T-cell (primary cell): ENCODE measurements around the gene GALNTL6. TPM values are rescaled to one million over a fixed set of nuclear protein-coding genes. Genes with fewer than 3 reads are reported as not detected.

Experiments used
- ATAC-seq, 4 experiments: fragments of 200-7000 bp in 3 of 4; fragments of 150-1000 bp in 1 of 4; cut with Tn5 transposase; replicated peaks in 1 of 4; 1 replicate in 3 of 4; 2 replicates in 1 of 4; pipeline ENCODE4 v1.10.0; 2021; ENCODE audit warnings: moderate library complexity in 3 of 4, mild to moderate bottlenecking in 2 of 4, moderate number of reproducible peaks in 1 of 4
- CTCF ChIA-PET, 2 donors: fragments of 300-600 bp; sonication (Branson Sonifier 250); formaldehyde crosslinking; loops; one replicate each; lab custom pipeline; 2022; ENCODE audit warnings: antibody characterized with exemption in 2 of 2; lab: Charles Lee
- POLR2A ChIA-PET, 2 donors: fragments of 300-600 bp; sonication (Branson Sonifier 250); formaldehyde crosslinking; loops; one replicate each; lab custom pipeline; 2022; ENCODE audit warnings: antibody characterized with exemption in 2 of 2; lab: Charles Lee
- DNase-seq, 35 experiments: peaks; one replicate each; pipeline versions ENCODE4 v3.0.0 to v3.0.0-alpha.2; 2013 to 2023
- H3K27ac ChIP-seq: one replicate; pipeline ENCODE4 v1.5.1; 2013; ENCODE audit warnings: low read length
- H3K27me3 ChIP-seq, 2 experiments: replicated peaks in 1 of 2; 1 replicate in 1 of 2; 2 replicates in 1 of 2; pipeline versions ENCODE4 v1.6.1 to v1.7.0; 2013; ENCODE audit warnings: low read length in 1 of 2, mixed read lengths in 1 of 2; ENCODE audit not compliant: control insufficient read depth in 2 of 2, insufficient read depth in 2 of 2; ENCODE audit errors: extremely low read depth in 1 of 2
- H3K36me3 ChIP-seq, 2 donors: 1 replicate in 1 of 2; 2 replicates in 1 of 2; pipeline versions ENCODE4 v1.6.1 to v1.7.0; 2013; ENCODE audit warnings: low read length in 1 of 2; ENCODE audit not compliant: control insufficient read depth in 2 of 2, insufficient read depth in 1 of 2; ENCODE audit errors: extremely low read depth in 1 of 2
- H3K4me1 ChIP-seq, 2 experiments: 1 replicate in 1 of 2; 2 replicates in 1 of 2; pipeline versions ENCODE4 v1.6.1 to v1.7.0; 2013; ENCODE audit warnings: low read length in 2 of 2, mixed read lengths in 1 of 2; ENCODE audit not compliant: insufficient read depth in 2 of 2, control insufficient read depth in 1 of 2; ENCODE audit errors: extremely low read depth in 1 of 2
- H3K4me3 ChIP-seq, 2 donors: 1 replicate in 1 of 2; 2 replicates in 1 of 2; pipeline versions ENCODE4 v1.5.1 to v1.7.0; 2013; ENCODE audit warnings: mild to moderate bottlenecking in 2 of 2, low read length in 1 of 2, moderate library complexity in 1 of 2; ENCODE audit not compliant: control insufficient read depth in 1 of 2; ENCODE audit errors: extremely low read depth in 1 of 2
- H3K9me3 ChIP-seq: 2 replicates; pipeline ENCODE4 v1.7.0; 2013
- H3K27ac Mint-ChIP-seq, 2 donors: one replicate each; pipeline ENCODE4 v1.8.0; 2020 to 2021; ENCODE audit warnings: mild to moderate bottlenecking in 2 of 2, mixed read lengths in 2 of 2
- H3K27me3 Mint-ChIP-seq, 2 donors: one replicate each; pipeline ENCODE4 v1.8.0; 2021 to 2022; ENCODE audit warnings: mixed read lengths in 2 of 2
- H3K36me3 Mint-ChIP-seq: one replicate; pipeline ENCODE4 v1.8.0; 2021; ENCODE audit warnings: mixed read lengths
- H3K4me1 Mint-ChIP-seq, 3 donors: one replicate each; pipeline ENCODE4 v1.8.0; 2020 to 2022; ENCODE audit warnings: mixed read lengths in 3 of 3, mild to moderate bottlenecking in 1 of 3
- H3K4me3 Mint-ChIP-seq, 3 donors: one replicate each; pipeline ENCODE4 v1.8.0; 2020 to 2022; ENCODE audit warnings: mild to moderate bottlenecking in 3 of 3, mixed read lengths in 3 of 3, moderate library complexity in 3 of 3
- H3K9me3 Mint-ChIP-seq, 3 donors: one replicate each; pipeline ENCODE4 v1.8.0; 2020 to 2022; ENCODE audit warnings: mixed read lengths in 3 of 3
- WGBS: methylation state at CpG from one replicate; pipeline ENCODE4 v1.1.5; 2013; ENCODE audit warnings: missing lambda C conversion rate; ENCODE audit not compliant: insufficient coverage; 5-methylcytosine and 5-hydroxymethylcytosine counted together
- total RNA-seq, 35 experiments: library from RNA in 6 of 35; stranded (reverse) in 6 of 35; fragments of 120-200 nt in 1 of 35; gene quantifications; one replicate each; pipeline versions ENCODE4 v1.2.1 to v1.2.4 and lab custom pipeline; 2013 to 2026

The GALNTL6 gene
- total RNA-seq, 5 donors from 2014 or later (not counting 1 experiment from before 2014, with no cell fraction given): not detected

DNA sequence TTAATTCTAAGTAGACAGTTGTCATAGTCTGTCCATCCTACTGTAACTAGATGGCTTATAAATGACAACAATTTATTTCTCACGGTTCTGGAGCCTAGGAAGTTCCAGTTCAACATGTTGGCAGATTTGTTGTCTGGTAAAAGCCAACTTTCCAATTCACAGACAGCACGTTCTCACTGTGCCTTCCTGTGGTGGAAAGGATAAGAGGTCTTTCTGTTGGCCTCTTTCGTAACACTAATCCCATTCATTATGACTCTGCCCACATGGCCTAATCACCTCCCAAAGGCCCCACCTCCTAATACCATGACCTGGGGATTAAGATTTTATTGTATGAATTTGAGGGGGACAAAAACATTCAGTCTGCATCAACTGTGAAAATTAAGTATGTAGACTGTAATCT, 83.2 kb downstream of the GALNTL6 start:
- Histone ChIP-seq H3K27me3 (no peaks in the 10 kb centered on the region), H3K9me3 (no peaks in the 10 kb centered on the region), H3K4me1 (no peaks in the 10 kb centered on the region), H3K36me3 (no peaks in the 10 kb centered on the region), H3K27ac (no peak overlapping the region), H3K4me3 (no peak overlapping the region)
- Mint-ChIP-seq H3K27ac (no peak overlapping the region), H3K4me3 (no peak overlapping the region), H3K4me1 (no peaks in the 10 kb centered on the region), H3K36me3 (no peaks in the 10 kb centered on the region), H3K27me3 (no peaks in the 10 kb centered on the region), H3K9me3 (peaks cover 3 to 18% (median 17%) of the 10 kb centered on the region in 3 donors)
- CTCF ChIA-PET: no interaction called here
- no peak for DNase-seq
- POLR2A ChIA-PET: no interaction called here
- no peak for ATAC-seq
- WGBS: no CpG with 5 or more reads among the region's 3 CpGs

DNA sequence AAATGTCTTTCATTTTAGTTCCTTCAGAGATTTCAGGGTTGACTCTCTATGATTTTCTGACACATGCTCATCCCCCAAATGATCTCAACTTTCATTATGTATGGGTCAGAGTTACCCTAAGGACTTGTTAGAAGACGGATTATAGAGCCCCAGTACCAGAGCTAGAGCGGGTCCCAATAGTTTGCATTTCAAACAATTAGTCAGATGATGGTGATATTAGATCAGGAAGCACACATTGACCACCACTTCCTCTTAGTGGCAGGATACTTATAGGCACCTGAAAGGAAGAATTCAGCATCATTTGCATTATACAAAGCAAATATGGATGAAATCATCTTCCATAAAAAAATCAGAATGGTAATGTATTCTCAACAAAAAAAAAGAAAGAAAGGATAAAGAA, 106.1 kb downstream of the GALNTL6 start:
- H3K4me1 ChIP-seq: no peaks in the 10 kb centered on the region
- no peak overlapping the region for H3K27ac Mint-ChIP-seq
- H3K27me3 Mint-ChIP-seq: no peaks in the 10 kb centered on the region
- no peaks in the 10 kb centered on the region for H3K9me3 ChIP-seq
- DNase-seq (no peak), ATAC-seq (no peak)
- H3K4me1 Mint-ChIP-seq: no peaks in the 10 kb centered on the region
- no CpG with 5 or more reads among the region's 2 CpGs for WGBS
- H3K36me3 ChIP-seq: no peaks in the 10 kb centered on the region
- H3K27me3 ChIP-seq: no peaks in the 10 kb centered on the region
- H3K36me3 Mint-ChIP-seq: no peaks in the 10 kb centered on the region
- POLR2A ChIA-PET: no interaction called here
- peaks cover 0 to 8% (median 7%) of the 10 kb centered on the region in 3 donors for H3K9me3 Mint-ChIP-seq
- no peak overlapping the region for H3K4me3 ChIP-seq
- H3K4me3 Mint-ChIP-seq: no peak overlapping the region
- no peak overlapping the region for H3K27ac ChIP-seq
- CTCF ChIA-PET: no interaction called here

DNA sequence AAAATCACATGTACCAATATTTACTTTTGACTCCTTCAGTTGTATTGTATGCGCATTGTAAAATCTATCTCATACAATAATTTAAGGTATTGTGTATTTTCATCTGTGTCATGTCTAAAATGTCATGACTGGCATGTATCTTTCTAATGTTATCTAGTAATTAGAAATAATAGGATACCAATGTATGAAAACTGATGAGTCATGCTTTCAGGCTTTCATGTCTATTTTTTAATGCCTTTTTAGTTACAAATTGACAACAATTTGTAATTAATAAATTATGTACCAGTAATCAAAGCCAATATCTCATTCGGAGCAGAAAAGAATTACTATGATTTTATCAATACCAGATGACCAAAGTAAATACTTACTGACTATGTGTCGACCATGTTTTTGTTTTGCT, 107.7 kb downstream of the GALNTL6 start:
- Histone ChIP-seq H3K4me1 (no peaks in the 10 kb centered on the region), H3K27me3 (no peaks in the 10 kb centered on the region), H3K36me3 (no peaks in the 10 kb centered on the region), H3K4me3 (no peak overlapping the region), H3K9me3 (no peaks in the 10 kb centered on the region), H3K27ac (no peak overlapping the region)
- DNase-seq: no peak
- ChIA-PET POLR2A (no interaction called here), CTCF (no interaction called here)
- H3K27me3 Mint-ChIP-seq: no peaks in the 10 kb centered on the region
- H3K4me3 Mint-ChIP-seq: no peak overlapping the region
- H3K9me3 Mint-ChIP-seq: peaks cover 0 to 10% (median 8%) of the 10 kb centered on the region in 3 donors
- ATAC-seq: no peak
- no peaks in the 10 kb centered on the region for H3K36me3 Mint-ChIP-seq
- H3K27ac Mint-ChIP-seq: no peak overlapping the region
- no peaks in the 10 kb centered on the region for H3K4me1 Mint-ChIP-seq
- no CpG with 5 or more reads among the region's 3 CpGs for WGBS

DNA sequence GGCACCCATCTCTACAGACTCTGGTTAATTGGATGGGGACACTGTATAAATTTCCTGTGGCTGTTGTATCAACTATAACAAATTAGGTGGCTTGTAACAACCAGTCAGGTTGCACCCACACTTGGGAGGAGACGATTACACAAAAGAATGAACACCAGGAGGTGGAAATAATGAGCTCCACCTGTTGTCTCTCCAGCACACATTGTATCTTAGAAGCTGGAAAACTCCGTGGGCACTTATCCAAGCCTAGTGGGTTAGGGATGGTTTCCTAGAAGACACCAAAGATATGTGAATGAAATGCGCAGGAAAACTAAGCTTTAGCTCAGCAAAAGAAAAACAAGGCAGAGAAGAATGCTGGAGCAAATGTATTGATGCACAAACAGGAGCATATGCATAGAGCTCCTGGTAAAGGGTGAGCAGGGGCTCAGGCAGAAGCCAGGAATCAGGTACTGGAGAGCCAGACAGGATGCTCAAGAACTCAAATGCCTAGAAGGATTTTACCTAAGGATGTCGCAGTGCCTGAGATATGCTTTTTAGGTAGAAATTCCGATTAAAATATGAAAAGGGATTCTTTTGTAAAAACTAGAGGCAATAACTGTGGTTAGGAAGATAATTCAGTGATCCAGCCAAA, 111.7 kb downstream of the GALNTL6 start:
- Histone ChIP-seq H3K36me3 (no peaks in the 10 kb centered on the region), H3K27me3 (no peaks in the 10 kb centered on the region), H3K27ac (no peak overlapping the region), H3K4me3 (no peak overlapping the region), H3K4me1 (no peaks in the 10 kb centered on the region), H3K9me3 (no peaks in the 10 kb centered on the region)
- Mint-ChIP-seq H3K27ac (no peak overlapping the region), H3K27me3 (no peaks in the 10 kb centered on the region), H3K4me3 (no peak overlapping the region), H3K4me1 (no peaks in the 10 kb centered on the region), H3K36me3 (no peaks in the 10 kb centered on the region), H3K9me3 (peaks cover 2 to 4% (median 3%) of the 10 kb centered on the region in 3 donors)
- WGBS: 79% methylated on average over 2 of the region's 5 CpGs
- ATAC-seq (no peak), DNase-seq (no peak)
- CTCF ChIA-PET: no interaction called here
- POLR2A ChIA-PET: no interaction called here

DNA sequence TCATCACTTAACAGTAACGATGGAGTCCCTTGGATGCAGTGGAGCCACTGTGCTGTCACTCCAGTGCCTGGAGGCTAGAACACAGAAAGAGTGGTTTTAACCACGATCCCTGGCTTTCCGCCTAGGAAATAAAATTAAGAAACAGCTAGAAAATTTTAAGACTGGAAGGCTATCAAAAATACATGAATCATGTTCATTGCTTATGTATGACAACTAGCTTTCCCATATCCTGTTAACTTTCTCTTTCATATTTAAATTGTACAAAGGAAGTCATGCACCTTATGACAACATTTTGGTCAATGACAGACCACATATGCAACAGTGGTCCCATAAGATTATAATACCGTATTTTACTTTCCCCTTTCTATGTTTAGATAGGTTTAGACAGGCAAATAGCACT, 115.1 kb downstream of the GALNTL6 start:
- DNase-seq (no peak), ATAC-seq (no peak)
- H3K4me1 Mint-ChIP-seq: no peaks in the 10 kb centered on the region
- Histone ChIP-seq H3K4me3 (no peak overlapping the region), H3K36me3 (no peaks in the 10 kb centered on the region), H3K27ac (no peak overlapping the region), H3K4me1 (no peaks in the 10 kb centered on the region), H3K9me3 (no peaks in the 10 kb centered on the region), H3K27me3 (no peaks in the 10 kb centered on the region)
- peaks cover 2 to 6% (median 4%) of the 10 kb centered on the region in 3 donors for H3K9me3 Mint-ChIP-seq
- ChIA-PET CTCF (no interaction called here), POLR2A (no interaction called here)
- no peak overlapping the region for H3K4me3 Mint-ChIP-seq
- no peaks in the 10 kb centered on the region for H3K36me3 Mint-ChIP-seq
- H3K27me3 Mint-ChIP-seq: no peaks in the 10 kb centered on the region
- WGBS: no CpG with 5 or more reads among the region's 4 CpGs
- H3K27ac Mint-ChIP-seq: no peak overlapping the region

DNA sequence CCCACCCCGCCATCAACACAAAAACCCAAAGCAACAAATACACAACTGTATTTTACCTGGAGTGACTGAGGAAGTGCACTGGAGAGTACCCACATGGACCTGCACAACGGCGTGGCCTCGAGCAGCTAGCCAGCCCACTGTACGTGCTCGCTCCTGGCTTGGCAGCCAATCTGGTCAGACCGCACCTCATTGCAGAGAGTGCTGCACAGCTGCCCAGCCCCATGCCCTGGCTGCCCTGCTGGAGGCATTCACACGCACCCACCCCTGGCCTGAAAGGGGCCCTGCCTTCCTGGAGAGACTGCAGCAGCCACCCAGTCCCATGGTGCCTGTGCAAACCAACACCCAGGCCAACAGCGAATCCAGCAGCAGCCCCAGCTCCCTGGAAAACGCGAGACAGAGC, 116.3 kb downstream of the GALNTL6 start:
- Histone ChIP-seq H3K36me3 (no peaks in the 10 kb centered on the region), H3K27me3 (no peaks in the 10 kb centered on the region), H3K4me3 (no peak overlapping the region), H3K9me3 (no peaks in the 10 kb centered on the region), H3K27ac (no peak overlapping the region), H3K4me1 (no peaks in the 10 kb centered on the region)
- ChIA-PET CTCF (no interaction called here), POLR2A (no interaction called here)
- Mint-ChIP-seq H3K4me3 (no peak overlapping the region), H3K4me1 (no peaks in the 10 kb centered on the region), H3K36me3 (no peaks in the 10 kb centered on the region), H3K27ac (no peak overlapping the region), H3K9me3 (peaks cover 2 to 6% (median 4%) of the 10 kb centered on the region in 3 donors), H3K27me3 (no peaks in the 10 kb centered on the region)
- WGBS: 87% methylated on average over 11 of the region's 11 CpGs
- DNase-seq (no peak), ATAC-seq (no peak)

DNA sequence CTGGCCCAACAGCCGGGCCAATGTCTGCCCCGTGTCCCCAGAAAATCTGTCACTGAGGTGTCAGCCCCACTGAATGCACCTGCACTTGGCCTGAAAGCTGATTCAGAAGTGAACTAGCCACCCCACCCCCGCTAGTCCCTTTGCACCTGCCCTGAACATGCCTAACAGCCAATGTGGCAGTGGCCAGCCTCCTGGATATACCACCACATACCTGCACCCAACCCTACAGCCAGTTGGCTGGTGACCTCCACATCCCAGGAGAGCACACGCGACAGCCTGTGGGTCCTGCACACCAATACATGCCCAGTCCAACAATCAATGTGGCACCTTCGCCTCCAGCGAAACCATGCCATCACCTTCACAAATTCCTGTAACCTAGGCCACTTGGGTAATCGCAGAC, 116.7 kb downstream of the GALNTL6 start:
- POLR2A ChIA-PET: no interaction called here
- no peak overlapping the region for H3K27ac Mint-ChIP-seq
- DNase-seq (no peak), ATAC-seq (no peak)
- H3K36me3 Mint-ChIP-seq: no peaks in the 10 kb centered on the region
- Histone ChIP-seq H3K36me3 (no peaks in the 10 kb centered on the region), H3K27me3 (no peaks in the 10 kb centered on the region), H3K27ac (no peak overlapping the region), H3K4me3 (no peak overlapping the region), H3K9me3 (no peaks in the 10 kb centered on the region), H3K4me1 (no peaks in the 10 kb centered on the region)
- CTCF ChIA-PET: no interaction called here
- 96% methylated on average over 8 of the region's 8 CpGs for WGBS
- no peak overlapping the region for H3K4me3 Mint-ChIP-seq
- peaks cover 2 to 9% (median 7%) of the 10 kb centered on the region in 3 donors for H3K9me3 Mint-ChIP-seq
- H3K4me1 Mint-ChIP-seq: no peaks in the 10 kb centered on the region
- no peaks in the 10 kb centered on the region for H3K27me3 Mint-ChIP-seq
